Epidermal melanocyte (primary cell): ENCODE measurements around the gene SAMD11.

Source experiments
- DNase-seq: peaks from one replicate; pipeline ENCODE4 v3.0.0; 2011; ENCODE audit warnings: low spot score; ENCODE audit not compliant: insufficient read length

The SAMD11 gene

DNA sequence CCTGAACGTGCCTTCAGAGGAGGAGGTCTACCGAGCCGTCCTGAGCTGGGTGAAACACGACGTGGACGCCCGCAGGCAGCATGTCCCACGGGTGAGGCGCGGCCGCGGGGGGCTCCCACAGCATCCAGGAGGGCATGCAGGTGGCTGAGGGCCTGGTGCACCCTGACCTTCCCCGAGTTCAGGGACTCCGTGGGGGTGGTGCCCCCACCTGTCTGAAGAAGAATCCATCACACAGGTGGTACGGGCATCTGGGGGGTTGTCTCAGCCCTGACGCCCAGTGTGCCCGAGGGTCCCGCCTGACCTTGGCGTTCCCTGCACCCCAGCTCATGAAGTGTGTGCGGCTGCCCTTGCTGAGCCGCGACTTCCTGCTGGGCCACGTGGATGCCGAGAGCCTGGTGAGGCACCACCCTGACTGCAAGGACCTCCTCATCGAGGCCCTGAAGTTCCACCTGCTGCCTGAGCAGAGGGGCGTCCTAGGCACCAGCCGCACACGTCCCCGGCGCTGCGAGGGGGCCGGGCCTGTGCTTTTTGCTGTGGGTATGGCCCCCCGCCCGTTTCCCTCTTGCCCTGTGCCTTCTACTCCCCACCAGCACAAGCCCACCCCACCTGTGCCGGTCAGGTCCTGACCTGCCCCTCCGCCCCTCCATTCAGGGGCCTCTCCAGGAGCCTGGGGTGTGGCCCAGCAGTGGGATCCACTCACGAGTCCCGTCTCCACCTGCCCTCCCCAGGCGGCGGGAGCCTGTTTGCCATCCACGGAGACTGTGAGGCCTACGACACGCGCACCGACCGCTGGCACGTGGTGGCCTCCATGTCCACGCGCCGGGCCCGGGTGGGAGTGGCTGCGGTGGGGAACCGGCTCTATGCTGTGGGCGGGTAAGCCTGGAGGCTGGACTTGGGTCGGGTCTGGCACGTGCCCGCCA lies 38.9 kb downstream of the SAMD11 start:
- DNase-seq = no peak

DNA sequence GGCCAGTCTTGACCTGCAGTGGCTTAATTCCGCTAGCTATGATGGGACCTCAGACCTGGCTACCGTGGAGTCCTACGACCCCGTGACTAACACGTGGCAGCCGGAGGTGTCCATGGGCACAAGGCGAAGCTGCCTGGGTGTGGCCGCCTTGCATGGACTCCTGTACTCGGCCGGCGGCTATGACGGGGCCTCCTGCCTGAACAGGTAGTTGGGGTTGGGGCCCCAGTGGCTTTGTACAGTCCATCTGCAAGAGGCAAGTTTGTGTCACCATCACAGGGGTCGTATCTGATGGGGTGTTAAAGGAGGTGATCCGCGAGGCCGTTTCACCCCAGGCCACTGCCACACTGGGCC lies 39.6 kb downstream of the SAMD11 start:
- DNase-seq = no peak

DNA sequence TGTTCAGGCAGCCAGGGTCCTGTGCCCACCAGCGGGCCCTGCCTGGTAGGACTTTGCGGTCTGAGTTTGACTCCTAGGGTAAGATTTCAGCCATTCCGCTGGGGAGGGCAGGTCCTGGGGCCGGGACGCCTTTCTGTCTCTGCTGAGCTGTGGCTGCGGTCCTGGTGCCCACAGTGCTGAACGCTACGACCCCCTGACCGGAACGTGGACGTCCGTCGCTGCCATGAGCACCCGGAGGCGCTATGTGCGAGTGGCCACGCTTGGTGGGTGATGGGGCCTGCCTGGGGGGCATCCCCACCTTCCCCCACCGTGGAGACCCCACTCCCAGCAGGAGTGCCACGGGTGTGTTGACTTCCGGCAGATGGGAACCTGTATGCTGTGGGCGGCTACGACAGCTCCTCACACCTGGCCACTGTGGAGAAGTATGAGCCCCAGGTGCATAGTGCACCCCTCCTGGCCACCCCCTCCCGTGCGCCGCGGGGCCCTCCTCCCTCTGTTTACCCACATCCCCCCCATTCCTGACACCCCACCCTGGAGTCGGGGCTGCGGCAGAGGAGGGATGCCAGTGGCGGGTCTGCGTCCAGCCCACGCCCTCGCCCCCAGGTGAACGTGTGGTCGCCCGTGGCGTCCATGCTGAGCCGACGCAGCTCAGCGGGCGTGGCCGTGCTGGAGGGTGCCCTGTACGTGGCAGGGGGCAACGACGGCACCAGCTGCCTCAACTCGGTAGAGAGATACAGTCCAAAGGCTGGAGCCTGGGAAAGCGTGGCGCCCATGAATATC lies 40.2 kb downstream of the SAMD11 start:
- no peak for DNase-seq

DNA sequence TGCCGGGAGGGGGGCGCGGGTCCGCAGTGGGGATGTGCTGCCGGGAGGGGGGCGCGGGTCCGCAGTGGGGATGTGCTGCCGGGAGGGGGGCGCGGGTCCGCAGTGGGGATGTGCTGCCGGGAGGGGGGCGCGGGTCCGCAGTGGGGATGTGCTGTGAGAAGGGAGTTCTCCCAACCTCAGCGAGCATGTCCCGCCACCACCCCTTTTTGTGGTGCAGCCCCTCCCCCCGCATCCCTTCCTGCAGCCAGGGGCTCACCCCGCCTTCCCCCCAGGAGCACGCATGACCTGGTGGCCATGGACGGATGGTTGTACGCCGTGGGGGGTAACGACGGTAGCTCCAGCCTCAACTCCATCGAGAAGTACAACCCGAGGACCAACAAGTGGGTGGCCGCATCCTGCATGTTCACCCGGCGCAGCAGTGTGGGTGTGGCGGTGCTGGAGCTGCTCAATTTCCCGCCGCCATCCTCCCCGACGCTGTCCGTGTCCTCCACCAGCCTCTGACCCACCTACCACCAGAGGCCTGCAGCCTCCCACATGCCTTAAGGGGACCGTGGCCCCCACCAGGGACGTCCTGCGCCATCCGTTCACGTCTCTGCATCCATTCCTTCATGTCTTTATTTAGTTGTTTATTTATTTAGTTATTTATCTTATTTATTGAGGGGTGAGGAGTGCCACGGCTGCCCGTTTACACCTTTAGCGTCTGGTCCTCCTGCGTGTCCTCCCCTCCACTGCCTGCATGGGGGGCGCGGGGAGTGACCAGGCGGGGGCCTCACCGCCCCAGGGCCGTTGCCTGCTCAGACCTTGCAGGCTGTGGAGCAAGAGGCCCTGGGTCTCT lies 41.2 kb downstream of the SAMD11 start:
- no peak for DNase-seq

DNA sequence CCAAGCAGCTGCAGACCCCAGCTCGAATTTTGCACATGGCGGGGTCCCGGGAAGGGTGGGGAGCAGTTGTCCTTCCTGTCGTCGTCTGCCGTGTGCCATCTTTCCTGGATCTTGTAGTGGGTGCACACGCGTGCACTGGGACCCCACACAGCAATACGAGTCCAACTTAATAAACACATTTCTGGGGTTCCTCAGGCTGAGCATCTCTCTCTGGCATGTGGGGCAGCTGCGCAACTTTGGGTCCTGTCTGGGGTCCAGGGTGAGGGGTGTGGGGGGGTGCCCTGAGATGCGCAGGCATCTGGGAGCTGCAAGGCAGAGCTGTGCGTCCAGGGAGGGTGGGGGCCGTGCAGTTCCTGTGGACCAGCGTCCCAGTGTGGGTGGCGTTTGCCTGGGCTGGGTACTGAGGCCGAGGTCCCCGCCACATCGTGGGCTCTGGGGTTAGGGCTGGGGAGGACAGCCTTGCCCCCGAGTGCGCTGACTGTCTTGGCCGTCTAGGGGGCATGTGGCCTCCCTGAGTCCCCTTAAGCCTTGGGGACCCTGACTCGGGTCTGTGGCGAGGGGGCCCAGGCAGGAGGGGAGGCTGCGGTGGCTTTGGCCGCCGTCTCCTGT lies 41.9 kb downstream of the SAMD11 start:
- DNase-seq = no peak

DNA sequence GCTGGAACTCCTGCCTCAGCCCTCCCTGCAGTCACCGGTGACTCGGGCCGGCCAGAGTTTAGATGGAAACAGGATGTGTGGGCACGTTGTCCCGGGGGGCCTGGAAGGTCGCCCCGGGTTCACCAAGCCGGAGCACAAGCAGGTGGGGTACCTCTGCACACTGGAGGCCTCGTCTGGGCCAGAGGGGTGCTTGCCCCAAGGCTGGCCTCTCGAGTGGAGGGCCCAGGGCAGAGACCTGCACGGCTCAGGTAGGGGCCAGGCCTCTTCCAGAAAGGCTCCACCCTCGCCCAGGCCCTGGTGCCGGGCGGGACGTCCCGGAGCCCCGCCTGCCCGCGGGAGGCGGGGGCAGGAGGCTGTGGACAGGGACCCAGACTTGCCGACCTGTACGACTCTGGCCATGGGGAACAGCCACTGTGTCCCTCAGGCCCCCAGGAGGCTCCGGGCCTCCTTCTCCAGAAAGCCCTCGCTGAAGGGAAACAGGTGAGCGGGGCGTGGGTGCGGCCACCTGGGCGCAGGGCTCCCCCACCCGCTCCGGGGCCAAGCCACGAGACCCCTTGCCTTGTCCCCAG lies 42.5 kb downstream of the SAMD11 start, which contains the start of gene PLEKHN1:
Gene PLEKHN1 (plus strand): TSS at position 348 of the 569 bp plus-strand sequence. CDS start 50 bp downstream, at position 398.
- DNase-seq = no peak

DNA sequence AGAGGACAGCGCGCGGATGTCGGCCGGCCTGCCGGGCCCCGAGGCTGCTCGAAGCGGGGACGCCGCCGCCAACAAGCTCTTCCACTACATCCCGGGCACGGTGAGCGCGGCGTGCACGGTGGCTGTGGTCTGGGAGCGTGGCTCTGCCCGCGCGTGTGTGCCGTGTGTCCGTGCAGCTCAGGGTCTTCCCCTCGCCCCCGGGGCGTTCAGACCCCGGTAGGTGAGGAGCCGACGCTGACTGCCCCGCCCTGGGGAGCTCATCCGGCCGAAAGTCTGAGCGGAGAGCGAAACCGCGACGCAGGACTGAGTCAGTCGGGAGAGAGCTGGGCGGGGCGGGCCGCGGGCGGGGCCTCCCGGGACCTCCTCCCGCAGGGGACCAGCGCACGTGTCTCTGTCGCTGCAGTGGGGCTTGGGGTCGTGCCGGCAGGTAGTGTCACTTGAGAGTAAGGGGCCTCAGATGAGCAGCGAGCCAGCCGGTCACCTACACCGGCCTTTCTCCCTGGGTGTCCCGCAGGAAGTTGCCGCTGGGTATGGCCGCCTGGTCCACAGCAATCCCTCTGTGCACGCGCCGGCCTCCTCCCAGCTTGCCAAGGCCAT lies 43.1 kb downstream of the SAMD11 start:
- peak; percentile 86 for DNase-seq

DNA sequence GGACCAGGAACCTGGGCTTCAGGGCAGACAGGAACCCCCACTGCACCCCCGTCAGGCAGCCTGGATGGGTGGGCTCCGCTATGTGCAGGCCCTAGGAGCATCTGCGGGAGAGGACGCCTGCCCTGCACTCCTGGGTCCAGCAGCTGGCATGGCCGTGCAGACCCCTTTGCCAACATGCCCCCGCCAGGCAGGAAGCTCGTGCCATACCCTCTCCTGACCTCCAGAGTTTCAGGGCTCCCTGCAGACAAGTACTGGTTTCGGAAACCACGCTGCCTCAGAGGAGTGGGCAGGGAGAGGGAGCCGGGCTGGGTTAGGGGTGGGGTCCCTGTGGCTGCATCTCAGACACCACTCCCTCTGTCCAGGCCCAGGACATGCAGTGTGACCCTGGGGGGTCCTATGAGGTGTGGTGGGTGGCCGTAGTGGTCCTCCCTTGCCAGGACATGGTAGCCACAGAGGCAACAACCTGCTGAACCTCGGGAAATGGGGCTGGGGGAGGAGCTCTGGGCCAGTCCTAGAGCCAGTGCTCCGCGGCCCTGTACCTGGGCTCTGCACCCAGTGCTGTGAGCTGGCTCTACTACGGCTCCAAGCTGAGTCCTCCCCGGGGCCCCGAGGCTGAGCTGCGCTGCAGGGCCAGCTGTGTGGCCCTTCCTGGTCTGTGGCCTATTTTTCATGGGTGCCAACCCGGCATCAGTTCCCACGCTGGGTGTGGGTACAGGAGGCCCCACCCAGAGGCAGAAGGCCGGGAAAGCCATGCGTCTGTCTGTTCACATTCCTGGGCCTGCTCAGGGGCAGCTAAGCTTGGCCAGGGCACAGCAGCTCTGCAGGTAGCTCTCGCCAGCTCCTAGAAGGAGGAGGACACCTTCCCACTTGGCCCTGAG lies 44.0 kb downstream of the SAMD11 start:
- no peak for DNase-seq

DNA sequence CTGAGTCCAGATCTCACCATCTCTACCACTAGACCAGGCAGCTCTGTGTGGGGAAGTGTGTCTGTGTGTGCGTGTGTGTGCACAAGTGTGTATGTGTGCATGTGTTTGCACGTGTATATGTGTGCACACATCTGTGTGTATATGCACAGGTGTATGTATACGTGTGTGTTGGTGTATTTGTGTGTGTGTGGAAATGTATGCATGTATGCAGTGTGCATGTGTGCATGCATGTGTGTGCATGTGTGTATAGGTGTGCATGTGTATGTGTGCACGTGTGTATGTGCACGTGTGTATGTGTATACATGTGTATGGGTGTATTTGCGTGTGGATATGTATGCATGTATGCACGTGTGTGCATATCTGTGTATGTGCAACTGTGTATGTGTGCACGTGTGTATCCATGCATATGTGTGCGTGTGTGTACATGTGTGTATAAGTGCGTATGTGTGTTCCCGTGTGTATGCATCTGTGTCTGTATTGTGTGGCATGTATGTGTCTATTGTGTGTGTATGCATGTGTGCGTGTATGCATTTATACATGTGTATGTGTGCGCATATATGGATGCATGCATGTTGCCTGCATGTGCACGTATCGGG lies 45.6 kb downstream of the SAMD11 start:
- no peak for DNase-seq

DNA sequence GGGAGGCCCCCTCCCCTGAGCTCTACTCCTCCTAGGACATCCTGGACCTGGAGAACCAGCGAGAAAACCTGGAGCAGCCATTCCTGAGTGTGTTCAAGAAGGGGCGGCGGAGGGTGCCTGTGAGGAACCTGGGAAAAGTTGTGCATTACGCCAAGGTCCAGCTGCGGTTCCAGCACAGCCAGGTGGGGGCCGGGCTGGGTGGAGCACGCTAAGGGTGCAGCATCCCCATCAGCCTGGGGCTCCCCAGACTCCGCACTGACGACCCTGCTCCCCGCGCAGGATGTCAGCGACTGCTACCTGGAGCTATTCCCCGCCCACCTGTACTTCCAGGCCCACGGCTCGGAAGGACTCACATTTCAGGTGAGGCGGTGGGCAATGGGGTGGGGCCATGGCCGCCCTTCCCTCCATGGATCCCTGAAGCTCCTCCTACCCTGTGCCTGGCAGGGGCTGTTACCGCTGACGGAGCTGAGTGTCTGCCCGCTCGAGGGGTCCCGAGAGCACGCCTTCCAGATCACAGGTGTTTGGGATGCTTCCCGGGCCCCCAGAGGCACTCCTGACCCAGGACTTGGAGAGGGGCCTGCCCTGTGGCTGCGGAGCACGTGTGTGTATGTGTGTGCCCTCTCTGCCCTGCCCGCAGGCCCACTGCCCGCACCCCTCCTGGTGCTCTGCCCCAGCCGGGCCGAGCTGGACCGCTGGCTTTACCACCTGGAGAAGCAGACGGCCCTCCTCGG lies 46.7 kb downstream of the SAMD11 start:
- no peak for DNase-seq

DNA sequence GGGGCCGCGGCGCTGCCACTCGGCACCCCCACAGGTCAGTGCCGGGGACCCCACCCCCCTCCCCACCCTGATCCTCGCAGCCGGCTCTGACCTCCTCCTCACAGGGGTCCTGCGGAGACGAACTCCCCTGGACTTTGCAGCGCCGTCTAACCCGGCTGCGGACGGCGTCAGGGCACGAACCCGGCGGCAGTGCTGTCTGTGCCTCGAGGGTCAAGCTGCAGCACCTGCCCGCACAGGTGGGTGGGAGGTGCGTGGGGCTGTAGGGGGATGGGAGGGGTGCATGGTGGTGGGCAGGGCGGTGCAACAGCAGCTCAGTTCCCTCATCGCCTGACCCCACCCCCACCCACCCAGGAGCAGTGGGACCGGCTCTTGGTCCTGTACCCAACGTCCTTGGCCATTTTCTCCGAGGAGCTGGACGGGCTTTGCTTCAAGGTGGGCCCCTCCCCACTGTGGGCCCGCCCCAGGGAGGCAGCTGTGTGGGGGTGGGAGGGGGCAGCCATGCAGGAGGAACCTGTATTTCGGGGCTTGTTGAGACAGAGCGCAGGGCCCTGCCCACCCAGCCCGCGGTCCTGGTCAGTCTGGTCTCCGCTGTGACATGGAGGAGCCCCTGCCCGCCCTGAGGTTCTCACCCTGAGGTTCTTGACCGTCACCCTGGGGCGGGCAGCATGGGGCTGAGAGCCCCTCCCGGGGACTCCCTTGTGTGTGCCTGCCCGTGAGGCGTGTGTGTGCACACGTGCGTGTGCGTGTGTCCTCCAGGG lies 47.4 kb downstream of the SAMD11 start:
- DNase-seq = no peak

DNA sequence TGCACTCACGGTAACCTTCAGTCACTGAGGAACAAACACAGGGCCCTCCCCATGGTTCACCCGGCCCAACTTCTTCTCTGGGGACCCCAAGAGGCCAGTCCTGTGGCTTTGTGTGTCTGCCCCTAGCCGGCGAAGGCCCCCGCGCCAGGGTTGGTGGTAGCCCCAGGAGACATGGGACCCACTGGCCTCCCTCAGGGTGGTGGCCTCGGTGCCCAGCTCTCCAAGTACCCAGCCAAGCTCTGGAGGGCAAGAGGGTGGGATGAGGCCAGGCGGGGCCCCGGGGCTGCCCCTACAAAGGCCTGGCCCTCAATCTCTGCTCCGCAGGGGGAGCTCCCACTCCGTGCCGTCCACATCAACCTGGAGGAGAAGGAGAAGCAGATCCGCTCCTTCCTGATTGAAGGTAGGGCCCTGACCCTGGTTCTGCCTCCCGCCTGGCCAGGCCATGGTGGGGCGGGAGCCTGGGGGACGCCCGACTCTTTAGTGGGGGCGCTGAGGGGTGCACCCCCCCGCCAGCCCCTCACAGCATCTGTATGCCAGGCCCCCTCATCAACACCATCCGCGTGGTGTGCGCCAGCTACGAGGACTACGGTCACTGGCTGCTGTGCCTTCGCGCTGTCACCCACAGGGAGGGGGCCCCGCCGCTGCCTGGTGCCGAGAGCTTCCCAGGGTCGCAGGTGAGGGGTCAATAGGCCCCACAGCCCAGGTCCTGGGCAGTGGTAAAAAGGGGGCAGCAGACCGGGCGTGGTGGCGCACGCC lies 48.2 kb downstream of the SAMD11 start:
- no peak for DNase-seq

DNA sequence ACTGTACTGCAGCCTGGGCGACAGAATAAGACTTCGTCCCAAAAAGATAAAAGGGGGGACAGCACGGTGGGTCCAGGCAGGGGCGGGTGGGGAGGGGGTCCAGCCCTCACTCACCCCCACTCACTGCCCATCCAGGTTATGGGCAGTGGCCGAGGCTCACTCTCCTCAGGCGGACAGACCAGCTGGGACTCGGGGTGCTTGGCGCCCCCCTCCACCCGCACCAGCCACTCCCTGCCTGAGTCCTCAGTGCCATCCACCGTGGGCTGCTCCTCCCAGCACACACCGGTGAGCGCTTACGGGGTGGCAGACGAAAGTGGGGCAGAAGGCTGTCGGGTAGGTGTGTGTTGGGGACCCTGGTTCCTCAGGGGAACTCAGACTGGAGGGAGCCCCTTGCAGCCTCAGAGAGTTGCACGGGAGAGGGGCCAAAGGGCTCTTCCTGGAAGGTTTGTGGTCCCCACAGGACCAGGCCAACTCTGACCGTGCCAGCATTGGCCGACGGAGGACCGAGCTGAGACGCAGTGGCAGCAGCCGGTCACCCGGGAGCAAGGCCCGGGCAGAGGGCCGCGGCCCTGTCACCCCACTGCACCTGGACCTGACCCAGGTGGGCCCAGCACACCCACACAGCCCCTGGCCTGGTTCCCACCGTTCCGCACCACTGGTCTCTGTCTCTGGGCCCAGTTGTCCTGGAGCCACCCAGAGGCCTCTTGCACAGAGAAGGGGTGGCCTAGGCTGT lies 49.2 kb downstream of the SAMD11 start:
- DNase-seq = no peak

DNA sequence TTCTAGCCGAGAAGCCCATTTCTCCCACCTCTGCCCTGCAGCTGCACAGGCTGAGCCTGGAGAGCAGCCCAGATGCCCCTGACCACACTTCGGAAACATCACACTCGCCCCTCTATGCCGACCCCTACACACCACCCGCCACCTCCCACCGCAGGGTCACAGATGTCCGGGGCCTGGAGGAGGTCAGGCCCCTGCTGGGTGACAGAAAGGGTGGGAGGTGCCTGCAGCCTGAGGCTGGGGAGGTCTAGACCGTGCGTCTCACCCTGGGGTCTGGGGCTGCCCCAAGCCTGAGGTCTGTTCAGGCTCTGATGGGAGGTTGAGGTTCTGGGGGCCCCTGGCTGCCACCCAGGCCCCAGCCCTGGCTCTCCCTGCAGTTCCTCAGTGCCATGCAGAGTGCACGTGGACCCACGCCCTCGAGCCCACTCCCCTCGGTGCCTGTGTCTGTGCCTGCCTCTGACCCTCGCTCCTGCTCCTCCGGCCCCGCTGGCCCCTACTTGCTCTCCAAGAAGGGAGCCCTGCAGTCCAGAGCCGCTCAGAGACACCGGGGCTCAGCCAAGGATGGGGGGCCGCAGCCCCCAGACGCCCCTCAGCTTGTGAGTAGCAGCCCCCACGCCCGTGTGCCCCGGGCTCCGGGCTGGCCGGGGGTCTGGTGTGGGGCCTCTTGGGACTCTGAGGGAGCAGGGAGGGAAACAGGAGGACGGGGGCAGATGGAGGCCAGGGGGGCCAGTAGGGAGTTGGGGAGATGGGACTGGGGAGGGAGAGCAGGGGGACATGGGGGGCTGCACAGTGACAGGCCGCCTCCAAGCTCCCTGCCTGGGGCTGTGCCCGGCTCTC lies 50.0 kb downstream of the SAMD11 start:
- DNase-seq = no peak

DNA sequence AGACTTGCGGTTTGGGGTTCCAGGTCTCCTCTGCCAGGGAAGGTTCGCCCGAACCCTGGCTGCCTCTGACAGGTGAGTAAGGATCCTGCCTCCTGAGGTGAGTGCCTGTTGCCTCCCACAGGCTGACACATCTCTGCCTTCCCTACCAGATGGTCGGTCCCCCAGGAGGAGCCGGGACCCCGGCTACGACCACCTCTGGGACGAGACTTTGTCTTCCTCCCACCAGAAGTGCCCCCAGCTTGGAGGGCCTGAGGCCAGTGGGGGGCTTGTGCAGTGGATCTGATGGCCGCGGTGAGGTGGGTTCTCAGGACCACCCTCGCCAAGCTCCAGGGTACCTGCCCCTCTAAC lies 50.5 kb downstream of the SAMD11 start:
- no peak for DNase-seq
